Measurements from ENCODE around the gene SLC38A1. TPM values are rescaled to one million over a fixed set of nuclear protein-coding genes. Genes with fewer than 3 reads are reported as not detected.
A peak's percentile ranks its signal among the peaks of the same experiment; 100 is the strongest.

Gene SLC38A1
- total RNA-seq, 1 experiment from 2014 or later: 155 TPM

GRCh38 chr12:46260913-46261476, 7.8 kb downstream of the SLC38A1 start:
- intact Hi-C loops (cut with micrococcal nuclease): loop anchor here (10.0 kb wide), 1 partner anchor 294 kb away; no protein-coding TSS in a partner anchor
- Histone ChIP-seq H3K9me2 (ENCODE audit: insufficient read depth) (no peaks in the 10 kb centered on the region), H3K9ac (ENCODE audit: low read length) (no peak overlapping the region), H3K9me3 (ENCODE audit: control insufficient read depth in 1 of 2, insufficient read depth in 1 of 2, low read depth in 1 of 2, low read length in 2 of 2) (no peaks in the 10 kb centered on the region), H3K27me3 (ENCODE audit: insufficient read depth, low read length) (no peaks in the 10 kb centered on the region), H3K27ac (ENCODE audit: low read depth, low read length) (no peak overlapping the region), H3K4me2 (ENCODE audit: low read length) (peak overlapping the region; percentile 18), H3K4me3 (replicated peaks in 1 of 2; ENCODE audit: low read depth in 1 of 2, low read length in 2 of 2) (no peak overlapping the region), H2AFZ (ENCODE audit: low read depth, low read length, poor library complexity, severe bottlenecking) (no peak overlapping the region), H3K36me3 (ENCODE audit: control insufficient read depth in 1 of 2, insufficient read depth in 2 of 2, low read length in 2 of 2) (0 out of 4 replicates have a peak, but pooled peaks cover 0 to 5% of the 10 kb centered on the region in 2 experiments), H3K79me2 (ENCODE audit: insufficient read depth, low read length) (peaks cover 100% of the 10 kb centered on the region), H4K20me1 (ENCODE audit: insufficient read depth) (peaks cover 18% of the 10 kb centered on the region; the same call in 1 of the 2 replicates), H3K4me1 (ENCODE audit: control insufficient read depth in 1 of 2, insufficient read depth in 2 of 2, low read length in 2 of 2) (peaks cover 53 to 64% of the 10 kb centered on the region in 2 experiments)
- CTCF ChIA-PET: no interaction called here
- RAD21 ChIA-PET (ENCODE audit: low non-redundant PET in 1 of 2, low total read pairs in 2 of 2, uncharacterized antibody in 2 of 2, unreplicated experiment in 2 of 2): no interaction called here
- DNase-seq (ENCODE audit: low read depth, low spot score): no peak
- ATAC-seq: peak; percentile 55
- TF ChIP-seq REST (IDR thresholded peaks at IDR 0.05; ENCODE audit: low read depth): no peak
- TF ChIP-seq CBX3 (IDR thresholded peaks at IDR 0.05; ENCODE audit: low read depth): 0 out of 2 replicates have a peak, but pooled peaks have one; percentile 9
- BruUV-seq (replicated peaks): no TSS peak
- POLR2A ChIA-PET: no interaction called here

Data from HCT116 (cell line).